SJCRH30 (cell line): ENCODE measurements around the gene ZNF407. TPM values are rescaled to one million over a fixed set of nuclear protein-coding genes. Genes with fewer than 3 reads are reported as not detected.

Experiments used
- DNase-seq, 2 experiments: peaks; one replicate each; pipeline ENCODE4 v3.0.0-alpha.2; 2015 to 2020
- H3K27ac ChIP-seq: fragments of 250-450 bp; sonication (Bioruptor Pico); 2 replicates; pipeline ENCODE4 v1.5.1; 2020; ENCODE audit warnings: mild to moderate bottlenecking, moderate library complexity
- H3K27me3 ChIP-seq: fragments of 250-450 bp; sonication (Bioruptor Pico); 2 replicates; pipeline ENCODE4 v1.5.1; 2020; ENCODE audit warnings: mild to moderate bottlenecking, moderate library complexity
- H3K36me3 ChIP-seq: fragments of 250-450 bp; sonication (Bioruptor Pico); 2 replicates; pipeline ENCODE4 v1.5.1; 2020; ENCODE audit warnings: mild to moderate bottlenecking, moderate library complexity
- H3K4me1 ChIP-seq: fragments of 250-450 bp; sonication (Bioruptor Pico); 2 replicates; pipeline ENCODE4 v1.5.1; 2020; ENCODE audit warnings: mild to moderate bottlenecking, moderate library complexity
- H3K4me3 ChIP-seq: fragments of 250-450 bp; sonication (Bioruptor Pico); 2 replicates; pipeline ENCODE4 v1.5.1; 2020; ENCODE audit warnings: mild to moderate bottlenecking, moderate library complexity
- H3K9me3 ChIP-seq: fragments of 250-450 bp; sonication (Bioruptor Pico); replicated peaks from 2 replicates; pipeline ENCODE4 v1.5.1; 2020; ENCODE audit warnings: mild to moderate bottlenecking, moderate library complexity
- total RNA-seq: library from RNA; depleted of rRNA; stranded (reverse); fragments of >200 nt; shearing (Covaris generic); gene quantifications from 2 replicates; pipeline ENCODE4 v1.2.3, GENCODE V29; 2014

Gene ZNF407
- total RNA-seq, 1 experiment from 2014 or later = 9.5 TPM

GRCh38 chr18:74832381-74832780 lies 234.7 kb downstream of the ZNF407 start:
- DNase-seq = no peak
- Histone ChIP-seq H3K36me3 (no peaks in the 10 kb centered on the region), H3K27me3 (no peaks in the 10 kb centered on the region), H3K4me3 (no peak overlapping the region), H3K9me3 (no peaks in the 10 kb centered on the region), H3K27ac (no peak overlapping the region), H3K4me1 (no peaks in the 10 kb centered on the region)

- H3K9me3 ChIP-seq = no peaks in the 10 kb centered on the region
- no peaks in the 10 kb centered on the region for H3K4me1 ChIP-seq
- no peak overlapping the region for H3K27ac ChIP-seq
- H3K36me3 ChIP-seq = no peaks in the 10 kb centered on the region
- H3K4me3 ChIP-seq = no peak overlapping the region
- no peaks in the 10 kb centered on the region for H3K27me3 ChIP-seq
- DNase-seq = peak in 1 of 2 experiments; percentile 2
Observed at GRCh38 chr18:74832999-74833398, 235.3 kb downstream of the ZNF407 start.

GRCh38 chr18:74834424-74835309 lies 237.0 kb downstream of the ZNF407 start:
- no peak for DNase-seq
- H3K4me3 ChIP-seq = no peak overlapping the region
- no peaks in the 10 kb centered on the region for H3K36me3 ChIP-seq
- no peak overlapping the region for H3K27ac ChIP-seq
- no peaks in the 10 kb centered on the region for H3K4me1 ChIP-seq
- no peaks in the 10 kb centered on the region for H3K27me3 ChIP-seq
- H3K9me3 ChIP-seq = no peaks in the 10 kb centered on the region

- Histone ChIP-seq H3K27ac (no peak overlapping the region), H3K4me1 (no peaks in the 10 kb centered on the region), H3K4me3 (no peak overlapping the region), H3K9me3 (no peaks in the 10 kb centered on the region), H3K36me3 (no peaks in the 10 kb centered on the region), H3K27me3 (no peaks in the 10 kb centered on the region)
- peak; percentile 31 to 50 for DNase-seq
Observed at GRCh38 chr18:74836296-74837139, 238.8 kb downstream of the ZNF407 start.

GRCh38 chr18:74840492-74841167 lies 243.0 kb downstream of the ZNF407 start:
- Histone ChIP-seq H3K4me3 (no peak overlapping the region), H3K36me3 (no peaks in the 10 kb centered on the region), H3K27me3 (no peaks in the 10 kb centered on the region), H3K9me3 (no peaks in the 10 kb centered on the region), H3K27ac (no peak overlapping the region), H3K4me1 (no peaks in the 10 kb centered on the region)
- no peak for DNase-seq

- H3K36me3 ChIP-seq = no peaks in the 10 kb centered on the region
- no peak overlapping the region for H3K4me3 ChIP-seq
- H3K27me3 ChIP-seq = no peaks in the 10 kb centered on the region
- no peak for DNase-seq
- H3K4me1 ChIP-seq = no peaks in the 10 kb centered on the region
- H3K27ac ChIP-seq = no peak overlapping the region
- H3K9me3 ChIP-seq = no peaks in the 10 kb centered on the region
Observed at GRCh38 chr18:74841248-74841647, 243.6 kb downstream of the ZNF407 start.

GRCh38 chr18:74849301-74849700 lies 251.6 kb downstream of the ZNF407 start:
- Histone ChIP-seq H3K27ac (no peak overlapping the region), H3K27me3 (no peaks in the 10 kb centered on the region)

GRCh38 chr18:74856434-74856833 lies 258.8 kb downstream of the ZNF407 start:
- no peak for DNase-seq
- no peaks in the 10 kb centered on the region for H3K27me3 ChIP-seq
- H3K9me3 ChIP-seq = no peaks in the 10 kb centered on the region
- no peak overlapping the region for H3K27ac ChIP-seq
- no peak overlapping the region for H3K4me3 ChIP-seq
- H3K4me1 ChIP-seq = no peaks in the 10 kb centered on the region
- no peaks in the 10 kb centered on the region for H3K36me3 ChIP-seq

More at GRCh38 chr18:74849301-74849700, 251.6 kb downstream of the ZNF407 start:
- no peaks in the 10 kb centered on the region for H3K4me1 ChIP-seq
- no peaks in the 10 kb centered on the region for H3K9me3 ChIP-seq
- DNase-seq = no peak
- H3K4me3 ChIP-seq = no peak overlapping the region
- no peaks in the 10 kb centered on the region for H3K36me3 ChIP-seq

GRCh38 chr18:74856928-74857327 lies 259.3 kb downstream of the ZNF407 start:
- Histone ChIP-seq H3K27ac (no peak overlapping the region), H3K4me1 (no peaks in the 10 kb centered on the region), H3K36me3 (no peaks in the 10 kb centered on the region), H3K9me3 (no peaks in the 10 kb centered on the region), H3K27me3 (no peaks in the 10 kb centered on the region), H3K4me3 (no peak overlapping the region)
- DNase-seq = no peak

- H3K27ac ChIP-seq = no peak overlapping the region
- no peaks in the 10 kb centered on the region for H3K4me1 ChIP-seq
- H3K36me3 ChIP-seq = no peaks in the 10 kb centered on the region
- H3K9me3 ChIP-seq = no peaks in the 10 kb centered on the region
- no peaks in the 10 kb centered on the region for H3K27me3 ChIP-seq
- H3K4me3 ChIP-seq = no peak overlapping the region
- DNase-seq = no peak
Observed at GRCh38 chr18:74857901-74858300, 260.2 kb downstream of the ZNF407 start.

GRCh38 chr18:74861154-74861553 lies 263.5 kb downstream of the ZNF407 start:
- no peak for DNase-seq
- no peaks in the 10 kb centered on the region for H3K9me3 ChIP-seq
- no peaks in the 10 kb centered on the region for H3K36me3 ChIP-seq
- no peaks in the 10 kb centered on the region for H3K4me1 ChIP-seq
- no peak overlapping the region for H3K4me3 ChIP-seq
- no peaks in the 10 kb centered on the region for H3K27me3 ChIP-seq
- H3K27ac ChIP-seq = no peak overlapping the region

- Histone ChIP-seq H3K4me3 (no peak overlapping the region), H3K9me3 (no peaks in the 10 kb centered on the region), H3K4me1 (no peaks in the 10 kb centered on the region), H3K27me3 (no peaks in the 10 kb centered on the region), H3K27ac (no peak overlapping the region), H3K36me3 (no peaks in the 10 kb centered on the region)
- DNase-seq = no peak
Observed at GRCh38 chr18:74862094-74862493, 264.4 kb downstream of the ZNF407 start.

GRCh38 chr18:74866577-74866976 lies 268.9 kb downstream of the ZNF407 start:
- Histone ChIP-seq H3K36me3 (no peaks in the 10 kb centered on the region), H3K27ac (no peak overlapping the region), H3K9me3 (no peaks in the 10 kb centered on the region), H3K4me3 (no peak overlapping the region), H3K4me1 (peaks cover 11% of the 10 kb centered on the region; the same call in 1 of the 2 replicates), H3K27me3 (no peaks in the 10 kb centered on the region)
- no peak for DNase-seq

- H3K27ac ChIP-seq = no peak overlapping the region
- H3K36me3 ChIP-seq = no peaks in the 10 kb centered on the region
- no peaks in the 10 kb centered on the region for H3K27me3 ChIP-seq
- no peak for DNase-seq
- no peak overlapping the region for H3K4me3 ChIP-seq
- no peaks in the 10 kb centered on the region for H3K9me3 ChIP-seq
- peaks cover 11% of the 10 kb centered on the region; the same call in 1 of the 2 replicates for H3K4me1 ChIP-seq
Observed at GRCh38 chr18:74868461-74868860, 270.8 kb downstream of the ZNF407 start.
